GM19468 (cell line): ENCODE results near the gene HOMER2.
A peak's percentile ranks its signal among the peaks of the same experiment; 100 is the strongest.
"Not testable (repeated sequence)": the region's sequence is repeated elsewhere in the genome, so short reads cannot be mapped to it uniquely, and the experiment has no call there.

Experiments used
- ATAC-seq: cut with Tn5 transposase; IDR thresholded peaks from one replicate; pipeline ENCODE4 v1.9.1; 2021; ENCODE audit warnings: mild to moderate bottlenecking, moderate library complexity, moderate number of reproducible peaks; ENCODE audit not compliant: unreplicated experiment; ENCODE audit errors: extremely low read depth

Gene HOMER2

GRCh38 chr15:82846621-82847020, 105.9 kb downstream of the HOMER2 start:
- no peak for ATAC-seq

DNA sequence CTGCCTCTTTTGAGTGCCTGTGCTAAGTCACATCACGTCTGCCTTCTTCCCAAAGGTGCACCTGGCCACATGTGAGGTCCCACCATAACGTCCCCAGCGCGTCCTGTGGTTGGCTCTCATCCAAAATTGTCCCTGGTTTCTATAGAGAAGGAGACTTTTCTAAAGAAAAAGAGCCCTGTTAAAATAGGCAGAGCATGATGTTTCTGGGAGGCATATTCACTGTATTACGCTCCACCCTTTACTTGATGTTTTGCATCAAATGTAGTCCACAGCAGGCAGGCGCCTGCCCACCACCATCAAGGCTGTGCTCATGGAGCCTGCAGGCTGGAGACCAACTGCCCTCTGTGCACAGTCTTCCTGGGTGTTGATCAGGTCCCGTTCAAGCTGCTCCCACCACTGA, 106.8 kb downstream of the HOMER2 start:
- no peak for ATAC-seq

- ATAC-seq = no peak
These were observed 109.0 kb downstream of the HOMER2 start for GRCh38 chr15:82843566-82843965.

DNA sequence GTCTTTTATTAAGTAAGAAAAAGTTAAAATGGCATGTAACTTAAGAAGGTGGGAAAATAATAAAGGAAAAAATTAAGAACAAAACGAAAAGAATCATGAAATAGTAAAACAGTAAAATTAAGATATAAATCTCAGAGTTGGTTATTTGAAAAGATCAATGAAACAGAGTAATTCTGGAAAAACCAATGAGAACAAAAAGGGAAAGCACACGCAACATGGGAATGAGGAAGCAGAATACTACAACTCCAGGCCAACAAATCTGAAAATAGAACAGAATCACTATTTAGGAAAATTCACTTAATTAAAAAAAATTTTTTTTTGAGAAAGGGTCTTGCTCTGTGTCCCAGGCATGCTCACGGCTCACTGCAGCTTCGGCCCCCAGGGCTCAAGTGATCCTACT, 112.4 kb downstream of the HOMER2 start:
- no peak for ATAC-seq

- ATAC-seq = no peak
These were observed 113.4 kb downstream of the HOMER2 start for GRCh38 chr15:82839136-82839535.

- ATAC-seq = no peak
These were observed 114.3 kb downstream of the HOMER2 start for GRCh38 chr15:82838096-82838735.

DNA sequence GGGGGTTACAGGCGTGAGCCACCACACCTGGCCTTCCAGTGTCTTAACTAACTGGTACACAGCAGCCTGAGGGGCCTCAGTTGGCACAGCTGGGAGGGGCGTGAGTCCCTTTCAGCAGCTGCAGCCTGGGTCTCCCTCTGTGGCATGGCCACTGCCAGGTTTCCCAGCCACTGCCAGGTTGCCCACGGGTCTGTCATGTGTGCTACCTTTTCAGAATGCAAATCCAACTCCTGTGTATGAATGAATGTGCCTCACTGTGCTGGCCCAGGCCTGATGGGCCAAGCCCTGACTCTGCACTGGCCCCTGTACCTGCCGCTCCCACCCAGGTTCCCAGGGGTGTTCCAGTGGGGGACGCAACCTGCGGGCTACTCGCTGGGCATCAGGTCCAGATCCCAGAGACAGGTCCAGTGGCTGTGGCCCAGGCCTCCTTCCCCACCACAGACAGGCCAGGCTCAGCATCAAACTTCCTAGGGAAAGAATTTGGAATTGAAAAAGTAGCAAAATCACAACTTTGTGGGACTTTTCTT, 117.1 kb downstream of the HOMER2 start:
- no peak for ATAC-seq

- ATAC-seq = no peak
These were observed 119.2 kb downstream of the HOMER2 start for GRCh38 chr15:82833362-82833682.

- ATAC-seq = peak; percentile 50
These were observed 119.7 kb downstream of the HOMER2 start for GRCh38 chr15:82832601-82833361.

DNA sequence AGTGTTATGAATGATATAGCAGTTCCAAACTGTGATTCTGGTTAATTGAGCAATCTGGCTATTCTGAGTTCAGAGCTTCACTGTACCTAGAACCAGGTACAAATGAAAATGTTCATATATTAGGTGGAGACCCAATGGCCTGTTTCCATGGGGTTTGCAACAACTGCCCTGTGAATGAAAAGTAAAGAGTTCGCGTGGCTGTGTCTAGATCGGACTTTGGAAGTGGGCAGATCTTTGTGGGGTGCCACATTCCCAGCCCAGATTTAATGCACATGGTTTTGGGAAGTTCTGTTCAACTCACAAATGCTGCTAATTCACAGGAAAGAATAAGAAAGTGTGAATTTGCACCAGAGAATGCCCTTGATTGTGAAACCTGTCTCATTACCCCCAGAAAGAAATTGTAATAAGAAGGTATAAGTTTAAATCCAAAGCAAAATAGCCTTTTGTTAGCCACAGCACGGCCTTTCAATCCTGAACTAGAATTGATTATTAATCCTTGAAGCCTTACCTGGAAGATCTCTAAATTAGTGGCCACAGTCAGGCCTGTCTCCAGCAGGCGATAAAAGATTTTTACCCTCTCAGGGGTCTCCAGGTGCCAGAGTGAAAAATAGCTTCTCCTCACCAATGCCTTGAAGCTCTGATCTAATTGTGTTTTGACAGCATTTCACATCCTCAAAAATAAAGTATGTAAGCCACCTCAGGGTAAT, 120.5 kb downstream of the HOMER2 start:
- no peak for ATAC-seq

DNA sequence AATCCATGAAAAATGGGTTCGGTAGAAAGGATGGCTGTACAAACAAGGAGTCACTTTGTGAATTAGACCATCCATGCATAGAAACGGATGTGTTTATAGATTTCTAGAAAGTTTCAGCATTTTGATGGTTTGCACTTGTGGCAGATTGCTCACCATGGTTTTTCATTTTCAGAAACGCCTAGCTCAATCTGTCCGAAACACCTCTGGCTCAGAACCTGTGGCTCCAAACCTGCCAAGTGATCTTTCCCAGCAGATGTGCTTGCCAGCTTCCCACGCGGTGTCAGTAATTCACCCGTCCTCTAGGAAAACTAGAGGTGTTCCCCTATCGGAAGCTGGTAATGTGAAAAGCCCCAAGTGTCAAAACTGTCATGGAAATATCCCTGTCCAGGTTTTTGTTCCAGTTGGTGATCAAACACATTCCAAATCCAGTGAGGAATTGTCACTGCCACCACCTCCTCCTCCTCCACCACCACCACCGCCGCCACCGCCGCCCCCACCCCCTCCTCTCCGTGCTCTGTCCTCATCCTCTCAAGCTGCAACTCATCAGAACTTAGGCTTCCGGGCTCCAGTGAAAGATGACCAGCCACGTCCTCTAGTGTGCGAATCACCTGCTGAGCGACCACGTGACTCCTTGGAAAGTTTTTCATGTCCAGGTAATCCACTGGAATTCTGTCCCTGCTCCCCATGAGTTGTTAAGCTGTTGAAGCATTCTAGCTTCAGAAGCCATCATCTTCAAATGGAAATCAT, 121.9 kb downstream of the HOMER2 start:
- ATAC-seq = no peak

GRCh38 chr15:82829234-82829633, 123.3 kb downstream of the HOMER2 start:
- ATAC-seq = no peak

GRCh38 chr15:82828075-82828474, 124.4 kb downstream of the HOMER2 start:
- ATAC-seq = no peak

DNA sequence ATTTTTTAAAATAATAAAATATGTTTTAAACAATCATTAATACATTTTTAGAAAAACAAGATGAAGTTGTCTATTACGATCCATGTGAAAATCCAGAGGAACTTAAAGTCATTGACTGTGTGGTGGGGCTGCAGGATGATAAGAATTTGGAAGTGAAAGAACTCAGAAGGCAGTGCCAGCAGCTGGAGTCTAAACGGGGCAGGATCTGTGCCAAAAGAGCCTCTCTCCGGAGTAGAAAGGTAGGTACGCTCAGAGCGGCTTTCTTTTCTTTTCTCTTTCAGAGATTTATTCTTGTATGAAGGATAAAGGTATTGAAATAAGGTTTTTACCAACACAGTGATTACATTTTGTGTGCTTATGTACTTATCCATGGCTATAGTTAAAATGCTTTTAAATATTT, 129.5 kb downstream of the HOMER2 start:
- no peak for ATAC-seq

GRCh38 chr15:82821851-82822250, 130.7 kb downstream of the HOMER2 start:
- not testable (repeated sequence) for ATAC-seq

DNA sequence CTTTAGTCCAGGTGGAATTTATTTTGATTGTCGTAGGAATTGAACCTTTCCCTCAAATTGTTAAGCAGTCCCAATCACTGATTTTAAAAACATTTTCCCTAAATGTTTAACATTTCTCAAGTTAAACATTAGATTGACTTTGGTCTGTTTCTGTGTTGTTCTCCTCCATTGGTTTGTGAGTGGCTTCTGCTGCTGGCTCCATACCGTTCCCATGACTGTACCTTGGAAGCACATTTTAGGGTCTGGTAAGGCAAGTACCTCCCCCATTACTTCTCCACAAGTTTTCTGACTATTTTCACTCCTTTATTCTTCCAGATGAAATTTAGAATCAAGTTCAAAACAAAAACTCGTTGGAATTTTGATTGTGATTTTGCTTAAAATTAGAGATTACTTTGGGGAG, 131.1 kb downstream of the HOMER2 start:
- not testable (repeated sequence) for ATAC-seq

DNA sequence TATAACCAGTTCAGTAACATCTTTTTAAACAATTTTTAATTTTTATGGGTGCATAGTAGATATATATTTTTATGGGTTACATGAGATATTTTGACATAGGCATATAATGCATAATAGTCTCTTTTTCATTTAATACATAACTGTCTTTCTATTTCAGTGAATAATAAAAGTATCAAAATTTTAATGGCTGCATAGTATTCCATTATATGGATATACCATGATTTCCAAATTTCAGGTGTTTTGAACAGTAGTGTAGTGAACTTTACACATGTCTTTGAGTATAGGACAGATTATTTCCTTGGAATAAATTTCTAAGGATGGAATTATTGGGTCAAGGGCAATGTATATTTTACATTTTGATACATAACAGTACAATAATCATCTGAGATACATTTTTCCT, 132.4 kb downstream of the HOMER2 start:
- ATAC-seq = no peak

- no peak for ATAC-seq
These were observed 139.5 kb downstream of the HOMER2 start for GRCh38 chr15:82812994-82813393.

DNA sequence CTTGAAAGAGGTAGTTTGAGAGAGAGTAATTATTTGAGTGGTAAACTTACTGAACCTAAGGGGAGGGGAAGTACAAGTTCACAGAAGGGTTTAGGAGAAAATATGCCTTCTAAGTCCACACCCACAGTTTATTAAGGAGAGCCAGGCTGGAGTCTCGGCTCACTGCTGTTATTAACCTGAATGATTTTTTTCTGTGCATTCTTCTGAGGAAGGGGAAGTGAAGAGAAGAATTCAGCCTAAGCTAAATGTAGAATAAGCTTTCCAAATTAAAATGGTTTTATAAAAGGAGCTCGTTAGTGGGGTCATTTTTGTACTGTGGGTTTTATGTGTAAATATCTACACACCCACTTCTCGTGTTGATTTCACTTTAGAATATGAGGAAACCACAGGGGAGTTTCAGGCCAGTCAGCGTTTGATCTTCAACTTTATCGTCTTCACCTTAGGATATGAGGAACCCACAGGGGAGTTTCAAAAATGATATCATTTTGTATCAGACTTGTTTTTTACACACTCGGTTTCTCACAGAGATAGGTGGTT, 141.6 kb downstream of the HOMER2 start:
- ATAC-seq = no peak
